H1 (cell line): ENCODE measurements around the gene RAB1B. TPM values are rescaled to one million over a fixed set of nuclear protein-coding genes. Genes with fewer than 3 reads are reported as not detected.

ENCODE experiments used
- CTCF ChIA-PET: fragments of 300-600 bp; sonication (Branson Sonifier 250); formaldehyde crosslinking; loops from one replicate; lab custom pipeline; 2021; ENCODE audit not compliant: partially characterized antibody; lab: Charles Lee
- POLR2A ChIA-PET: fragments of 300-600 bp; sonication (Branson Sonifier 250); formaldehyde crosslinking; loops from one replicate; lab custom pipeline; 2021; ENCODE audit warnings: inconsistent platforms; ENCODE audit not compliant: partially characterized antibody; lab: Charles Lee
- DNase-seq, 2 experiments: peaks; one replicate each; pipeline versions ENCODE4 v3.0.0 to v3.0.0-alpha.2; 2010 to 2022; ENCODE audit warnings: low spot score in 2 of 2, low read depth in 1 of 2, mixed read lengths in 1 of 2
- FAIRE-seq: peaks from 2 replicates; lab custom pipeline; 2011; peaks lifted over from hg19 to GRCh38; lab: Jason Lieb, UNC
- H2AFZ ChIP-seq: 2 replicates; pipeline ENCODE4 v1.8.1; 2012; ENCODE audit warnings: low read length, inconsistent platforms
- H2AK5ac ChIP-seq: 2 replicates; pipeline ENCODE4 v1.6.1; 2013; ENCODE audit warnings: low read depth, low read length
- H2BK120ac ChIP-seq: replicated peaks from 2 replicates; pipeline ENCODE3; 2013; ENCODE audit warnings: low read depth, low read length, inconsistent platforms
- H2BK12ac ChIP-seq: 2 replicates; pipeline ENCODE4 v1.6.1; 2013; ENCODE audit warnings: low read depth, low read length
- H2BK15ac ChIP-seq: 2 replicates; pipeline ENCODE4 v1.6.1; 2013; ENCODE audit warnings: low read length
- H2BK20ac ChIP-seq: 2 replicates; pipeline ENCODE4 v1.6.1; 2013; ENCODE audit warnings: low read length
- H2BK5ac ChIP-seq: 2 replicates; pipeline ENCODE4 v1.6.1; 2013; ENCODE audit warnings: low read depth, low read length
- H3K14ac ChIP-seq: 2 replicates; pipeline ENCODE4 v1.6.1; 2013; ENCODE audit warnings: inconsistent platforms; ENCODE audit not compliant: insufficient read length
- H3K18ac ChIP-seq: 2 replicates; pipeline ENCODE4 v1.6.1; 2013; ENCODE audit warnings: low read length; ENCODE audit errors: extremely low read depth
- H3K23ac ChIP-seq: 2 replicates; pipeline ENCODE4 v1.6.1; 2013; ENCODE audit warnings: inconsistent platforms; ENCODE audit not compliant: insufficient read length
- H3K23me2 ChIP-seq: 2 replicates; pipeline ENCODE4 v1.6.1; 2013; ENCODE audit warnings: low read depth, low read length
- H3K27ac ChIP-seq: 2 replicates; pipeline ENCODE4 v1.6.1; 2011; ENCODE audit warnings: low read depth, low read length, inconsistent platforms
- H3K27me3 ChIP-seq, 4 experiments: replicated peaks in 1 of 4; 1 replicate in 1 of 4; 2 replicates in 3 of 4; pipeline versions ENCODE4 v1.6.1 to v1.8.1; 2011 to 2013; ENCODE audit warnings: low read length in 3 of 4, mild to moderate bottlenecking in 3 of 4, inconsistent platforms in 2 of 4, mixed read lengths in 2 of 4, moderate library complexity in 1 of 4; ENCODE audit not compliant: control insufficient read depth in 3 of 4, insufficient read depth in 3 of 4; ENCODE audit errors: extremely low read depth in 1 of 4
- H3K36me3 ChIP-seq, 4 experiments: 2 replicates each; pipeline versions ENCODE4 v1.6.1 to v1.8.1; 2011 to 2013; ENCODE audit warnings: mild to moderate bottlenecking in 4 of 4, low read length in 3 of 4, moderate library complexity in 2 of 4, control low read depth in 1 of 4, inconsistent platforms in 1 of 4; ENCODE audit not compliant: insufficient read depth in 4 of 4, control insufficient read depth in 2 of 4
- H3K4ac ChIP-seq: replicated peaks from 2 replicates; pipeline ENCODE3; 2013; ENCODE audit warnings: low read length, low read depth, mixed read lengths, inconsistent platforms; ENCODE audit not compliant: insufficient read length
- H3K4me1 ChIP-seq, 4 experiments: replicated peaks in 1 of 4; 1 replicate in 1 of 4; 2 replicates in 3 of 4; pipeline versions ENCODE4 v1.6.1 to v1.8.1; 2011 to 2013; ENCODE audit warnings: low read length in 3 of 4, inconsistent platforms in 2 of 4, mixed read lengths in 1 of 4; ENCODE audit not compliant: insufficient read depth in 4 of 4, control insufficient read depth in 3 of 4
- H3K4me2 ChIP-seq, 2 experiments: 2 replicates each; pipeline versions ENCODE4 v1.6.1 to v1.8.1; 2011 to 2013; ENCODE audit warnings: low read depth in 2 of 2, low read length in 2 of 2, control low read depth in 1 of 2, inconsistent platforms in 1 of 2, mild to moderate bottlenecking in 1 of 2; ENCODE audit not compliant: insufficient read depth in 1 of 2
- H3K4me3 ChIP-seq, 4 experiments: fragments of 200-600, 300-600 bp in 1 of 4; sonication (generic), shearing (Covaris generic), sonication (Bioruptor Twin) in 1 of 4; 2 replicates each; pipeline versions ENCODE4 v1.5.1 to v1.8.1; 2011 to 2016; ENCODE audit warnings: low read length in 4 of 4, low read depth in 3 of 4, control low read depth in 2 of 4, inconsistent platforms in 2 of 4, mild to moderate bottlenecking in 2 of 4, mixed read lengths in 1 of 4, moderate library complexity in 1 of 4; ENCODE audit not compliant: insufficient read depth in 2 of 4; ENCODE audit errors: extremely low read depth in 1 of 4
- H3K56ac ChIP-seq: replicated peaks from 2 replicates; pipeline ENCODE3; 2013; ENCODE audit warnings: low read depth, mild to moderate bottlenecking, mixed read lengths, low read length, inconsistent platforms; ENCODE audit not compliant: insufficient read length
- H3K79me1 ChIP-seq: 2 replicates; pipeline ENCODE4 v1.6.1; 2013; ENCODE audit warnings: low read depth, low read length, control low read depth
- H3K79me2 ChIP-seq, 2 experiments: 2 replicates each; pipeline versions ENCODE4 v1.6.1 to v1.8.1; 2012 to 2013; ENCODE audit warnings: low read length in 2 of 2, mild to moderate bottlenecking in 2 of 2, inconsistent platforms in 1 of 2; ENCODE audit not compliant: insufficient read depth in 2 of 2, control insufficient read depth in 1 of 2
- H3K9ac ChIP-seq, 4 experiments: replicated peaks in 1 of 4; 1 replicate in 1 of 4; 2 replicates in 3 of 4; pipeline versions ENCODE4 v1.6.1 to v1.8.1; 2011 to 2013; ENCODE audit warnings: low read depth in 3 of 4, low read length in 3 of 4, control low read depth in 2 of 4, mild to moderate bottlenecking in 2 of 4, moderate library complexity in 2 of 4, inconsistent platforms in 1 of 4; ENCODE audit errors: extremely low read depth in 1 of 4
- H3K9me3 ChIP-seq, 2 experiments: 2 replicates each; pipeline versions ENCODE4 v1.6.1 to v1.8.1; 2012 to 2013; ENCODE audit warnings: mild to moderate bottlenecking in 2 of 2, moderate library complexity in 2 of 2, control low read depth in 1 of 2, inconsistent platforms in 1 of 2, low read depth in 1 of 2, low read length in 1 of 2, mixed read lengths in 1 of 2; ENCODE audit not compliant: insufficient read depth in 2 of 2
- H4K20me1 ChIP-seq, 2 experiments: replicated peaks in 1 of 2; 2 replicates each; pipeline versions ENCODE3 to v1.8.1; 2011 to 2013; ENCODE audit warnings: inconsistent platforms in 2 of 2, low read length in 2 of 2, mild to moderate bottlenecking in 1 of 2; ENCODE audit not compliant: insufficient read depth in 2 of 2, control insufficient read depth in 1 of 2
- H4K5ac ChIP-seq: 2 replicates; pipeline ENCODE4 v1.6.1; 2013; ENCODE audit warnings: low read length, low read depth, mixed read lengths, inconsistent platforms; ENCODE audit not compliant: insufficient read length
- H4K8ac ChIP-seq: 2 replicates; pipeline ENCODE4 v1.8.0; 2013; ENCODE audit warnings: mild to moderate bottlenecking, moderate library complexity, low read length, inconsistent platforms; ENCODE audit not compliant: insufficient read depth; ENCODE audit errors: extremely low read depth
- H4K91ac ChIP-seq: replicated peaks from 2 replicates; pipeline ENCODE3; 2013; ENCODE audit warnings: low read length, mixed read lengths, inconsistent platforms; ENCODE audit not compliant: insufficient read length
- SIRT6 ChIP-seq: IDR thresholded peaks from one replicate; pipeline ENCODE4 v1.7.1; 2012; ENCODE audit warnings: low read length, inconsistent platforms
- TEAD4 ChIP-seq: IDR thresholded peaks from 2 replicates; pipeline ENCODE4 v1.6.1; 2012; ENCODE audit warnings: low read depth, low read length, inconsistent platforms, mixed read lengths
- ZNF274 ChIP-seq: IDR thresholded peaks from 2 replicates; pipeline ENCODE4 v1.7.0; 2012; ENCODE audit warnings: low read length, borderline replicate concordance; ENCODE audit errors: extremely low read depth
- WGBS, 2 experiments: shearing (Covaris generic) in 1 of 2; methylation state at CpG; one replicate each; pipeline versions ENCODE4 v1.1.6 to v1.1.7; 2013 to 2015; ENCODE audit warnings: low lambda C conversion rate in 2 of 2, mixed read lengths in 2 of 2, inconsistent platforms in 1 of 2, low coverage in 1 of 2, missing lambda C conversion rate in 1 of 2; ENCODE audit not compliant: insufficient replicate concordance in 2 of 2, insufficient coverage in 1 of 2, insufficient read length in 1 of 2; ENCODE audit errors: extremely low coverage in 1 of 2, missing lambda C conversion rate in 1 of 2; 5-methylcytosine and 5-hydroxymethylcytosine counted together
- polyA plus RNA-seq, 7 experiments: library from polyadenylated mRNA; depleted of rRNA in 3 of 7; stranded (reverse) in 5 of 7; unstranded in 2 of 7; fragments of >200 nt in 5 of 7; fragments of 200-250 nt in 2 of 7; gene quantifications; 1 replicate in 5 of 7; 2 replicates in 1 of 7; 4 replicates in 1 of 7; pipeline versions ENCODE4 v1.2.1 to v1.2.3, GENCODE V29; 2011 to 2013; ENCODE audit warnings: missing spikeins in 2 of 7, mixed read lengths in 2 of 7
- total RNA-seq: library from RNA; stranded (reverse); fragmentation: NEBNext Ultra II Directional; extraction: Animal tissue kit (Norgen Biotek cat#: 25700); gene quantifications from 2 replicates; pipeline ENCODE4 v1.2.1, GENCODE V29; 2021

RAB1B gene
- total and polyA plus RNA-seq, 2 of the 8 experiments (the other 6 are each of a cell fraction or from before 2014, with no cell fraction given), result 100 to 217 TPM

DNA sequence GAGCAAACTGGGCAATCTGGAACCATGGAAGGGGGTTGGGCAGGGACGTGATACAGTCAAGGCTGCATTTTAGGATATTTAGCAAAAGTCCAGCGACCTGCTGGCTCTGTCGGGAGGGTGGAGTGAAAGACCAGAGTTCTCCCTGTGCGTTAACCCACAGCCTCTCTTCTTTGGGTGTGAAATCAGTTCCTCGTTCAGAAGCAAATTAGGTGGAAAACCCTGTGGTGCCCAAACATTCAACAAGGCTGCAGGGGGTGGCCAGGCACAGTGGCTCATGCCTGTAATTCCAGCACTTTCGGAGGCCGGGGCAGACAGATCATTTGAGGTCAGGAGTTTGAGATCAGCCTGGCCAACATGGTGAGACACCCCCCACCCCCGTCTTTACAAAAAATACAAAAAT is 29.2 kb downstream of the RAB1B start:
- no peaks in the 10 kb centered on the region; the same call in 1 of the 2 replicates for H3K23me2 ChIP-seq
- no peaks in the 10 kb centered on the region for H3K36me3 ChIP-seq
- H4K5ac ChIP-seq, result no peak overlapping the region
- H3K4me3 ChIP-seq, result no peak overlapping the region
- ChIA-PET CTCF (interaction anchor here (0.8 to 6.6 kb wide), 10 partner anchors 11 to 112 kb away, joined by 3 to 37 read pairs (median 4); no protein-coding TSS in a partner anchor), POLR2A (interaction anchor here (1.2 to 4.0 kb wide), 5 partner anchors 9 to 50 kb away, joined by 3 to 16 read pairs (median 7); partner anchors contain the start of genes B4GAT1 and YIF1A)
- DNase-seq (no peak), FAIRE-seq (no peak)
- H2BK12ac ChIP-seq, result peak overlapping the region; percentile 43; the same call in 1 of the 2 replicates
- no peak overlapping the region for H2BK120ac ChIP-seq
- WGBS, 2 experiments, result 63% methylated on average over 8 of the region's 8 CpGs; no CpG with 5 or more reads in 1 of the 2 experiments
- H3K27me3 ChIP-seq, result peaks cover 0 to 11% (median under 1%) of the 10 kb centered on the region in 4 experiments; a peak in 4 of 7 replicates
- no peak overlapping the region for H3K4ac ChIP-seq
- no peak overlapping the region for H4K91ac ChIP-seq
- no peak overlapping the region for H3K23ac ChIP-seq
- no peak overlapping the region for H3K27ac ChIP-seq
- no peak overlapping the region for H2AK5ac ChIP-seq
- no peak overlapping the region for H3K56ac ChIP-seq
- H3K14ac ChIP-seq, result no peak overlapping the region
- H4K20me1 ChIP-seq, result peaks cover 2 to 4% of the 10 kb centered on the region in 2 experiments
- no peak overlapping the region for H2BK5ac ChIP-seq
- H3K4me2 ChIP-seq, result peak overlapping the region in 1 of 2 experiments; percentile 18; a peak in 1 of 4 replicates
- H3K4me1 ChIP-seq, result peaks cover 4 to 14% (median 6%) of the 10 kb centered on the region in 4 experiments; a peak in 6 of 7 replicates
- no peak overlapping the region for H2BK20ac ChIP-seq
- no peak overlapping the region; a peak in 1 of 7 replicates for H3K9ac ChIP-seq
- H2AFZ ChIP-seq, result no peak overlapping the region
- no peak overlapping the region for H3K18ac ChIP-seq
- H3K79me1 ChIP-seq, result no peaks in the 10 kb centered on the region
- H2BK15ac ChIP-seq, result no peak overlapping the region
- H3K79me2 ChIP-seq, result no peaks in the 10 kb centered on the region
- H4K8ac ChIP-seq, result no peak overlapping the region
- no peaks in the 10 kb centered on the region for H3K9me3 ChIP-seq
- TF ChIP-seq ZNF274, result no peak
- TF ChIP-seq TEAD4, result no peak
- no peak for TF ChIP-seq SIRT6
